Liver (tissue), 9 donors: ENCODE data around the gene C2orf49. TPM values are rescaled to one million over a fixed set of nuclear protein-coding genes. Genes with fewer than 3 reads are reported as not detected.
A peak's percentile ranks its signal among the peaks of the same experiment; 100 is the strongest.

Experiments
- DNase-seq: peaks from one replicate; pipeline ENCODE4 v3.0.0-alpha.2; 2017; ENCODE audit warnings: low spot score
- H3K27ac ChIP-seq, 2 donors: one replicate each; pipeline ENCODE4 v1.7.0; 2013; ENCODE audit warnings: inconsistent platforms in 2 of 2, low read length in 2 of 2, control low read depth in 1 of 2, low read depth in 1 of 2, mild to moderate bottlenecking in 1 of 2
- H3K27me3 ChIP-seq, 4 donors: one replicate each; pipeline versions ENCODE4 v1.6.1 to v1.7.0; 2013; ENCODE audit warnings: low read length in 3 of 4, inconsistent platforms in 1 of 4, mild to moderate bottlenecking in 1 of 4, moderate library complexity in 1 of 4; ENCODE audit not compliant: control insufficient read depth in 4 of 4, insufficient read depth in 4 of 4
- H3K36me3 ChIP-seq, 4 donors: one replicate each; pipeline versions ENCODE4 v1.6.1 to v1.7.0; 2013; ENCODE audit warnings: low read length in 3 of 4, mild to moderate bottlenecking in 3 of 4, low read depth in 1 of 4, moderate library complexity in 1 of 4; ENCODE audit not compliant: control insufficient read depth in 4 of 4, insufficient read depth in 3 of 4
- H3K4me1 ChIP-seq, 4 donors: one replicate each; pipeline versions ENCODE4 v1.6.1 to v1.7.0; 2013; ENCODE audit warnings: low read length in 3 of 4, mild to moderate bottlenecking in 3 of 4, moderate library complexity in 1 of 4; ENCODE audit not compliant: control insufficient read depth in 4 of 4, insufficient read depth in 4 of 4
- H3K4me3 ChIP-seq, 3 donors: one replicate each; pipeline versions ENCODE4 v1.6.1 to v1.7.0; 2013; ENCODE audit warnings: low read length in 3 of 3, control low read depth in 1 of 3, low read depth in 1 of 3, mild to moderate bottlenecking in 1 of 3
- H3K9ac ChIP-seq, 2 donors: one replicate each; pipeline ENCODE4 v1.7.0; 2013; ENCODE audit warnings: low read length in 2 of 2, mild to moderate bottlenecking in 2 of 2, moderate library complexity in 2 of 2, control low read depth in 1 of 2, low read depth in 1 of 2
- H3K9me3 ChIP-seq, 4 donors: one replicate each; pipeline versions ENCODE4 v1.6.1 to v1.7.0; 2013; ENCODE audit warnings: low read length in 3 of 4; ENCODE audit not compliant: control insufficient read depth in 4 of 4
- ATF3 ChIP-seq: IDR thresholded peaks from 2 replicates; pipeline ENCODE4 v1.6.1; 2016; ENCODE audit warnings: antibody characterized with exemption
- CTCF ChIP-seq: fragments of 150-350 bp; IDR thresholded peaks from 2 replicates; pipeline ENCODE4 v1.5.1; 2017; ENCODE audit warnings: improper control_type of control experiment, low read depth, low read length; ENCODE audit not compliant: missing input control
- GABPA ChIP-seq, 2 donors: IDR thresholded peaks in 1 of 2; conservative IDR thresholded peaks in 1 of 2; 2 replicates each; pipeline ENCODE4 v1.6.1; 2016; ENCODE audit warnings: antibody characterized with exemption in 2 of 2, mild to moderate bottlenecking in 1 of 2, moderate library complexity in 1 of 2
- HNF4A ChIP-seq, 2 donors: conservative IDR thresholded peaks; 2 replicates each; pipeline ENCODE4 v1.6.1; 2016; ENCODE audit warnings: antibody characterized with exemption in 2 of 2, mild to moderate bottlenecking in 2 of 2
- JUND ChIP-seq, 2 donors: IDR thresholded peaks; 2 replicates each; pipeline ENCODE4 v1.6.1; 2016; ENCODE audit warnings: antibody characterized with exemption in 2 of 2
- RAD21 ChIP-seq, 2 donors: IDR thresholded peaks; 2 replicates each; pipeline ENCODE4 v1.6.1; 2016; ENCODE audit warnings: antibody characterized with exemption in 2 of 2, mild to moderate bottlenecking in 2 of 2
- REST ChIP-seq: IDR thresholded peaks from 2 replicates; pipeline ENCODE4 v1.6.1; 2016; ENCODE audit warnings: antibody characterized with exemption, mild to moderate bottlenecking
- RXRA ChIP-seq, 2 donors: IDR thresholded peaks; 2 replicates each; pipeline ENCODE4 v1.6.1; 2017 to 2018; ENCODE audit warnings: antibody characterized with exemption in 2 of 2, mild to moderate bottlenecking in 1 of 2
- TAF1 ChIP-seq: conservative IDR thresholded peaks from 2 replicates; pipeline ENCODE4 v1.6.1; 2016; ENCODE audit warnings: antibody characterized with exemption, mild to moderate bottlenecking
- YY1 ChIP-seq: IDR thresholded peaks from 2 replicates; pipeline ENCODE4 v1.6.1; 2016; ENCODE audit warnings: antibody characterized with exemption, mild to moderate bottlenecking
- WGBS: extraction: QIAGEN DNeasy Blood & Tissue Kit; methylation state at CpG from one replicate; pipeline ENCODE4 v1.1.7; 2013; 5-methylcytosine and 5-hydroxymethylcytosine counted together
- polyA plus RNA-seq, 2 donors: library from polyadenylated mRNA; stranded (reverse) in 1 of 2; unstranded in 1 of 2; fragments of 200-250 nt in 1 of 2; fragments of >200 nt in 1 of 2; fragmentation: Nextera tagmentation in 1 of 2; extraction: Ambion mirVana in 1 of 2; gene quantifications; one replicate each; pipeline versions ENCODE4 v1.2.1 to v1.2.3, GENCODE V29; 2013 to 2015
- total RNA-seq, 2 donors: library from RNA; depleted of rRNA; stranded (reverse); fragments of >200 nt; gene quantifications; one replicate each; pipeline ENCODE4 v1.2.3, GENCODE V29; 2014
- donor health status: healthy.
- donor health status: healthy.
- donor health status: healthy.
- donor health status: healthy.
- donor health status: healthy.

The C2orf49 gene
- total and polyA plus RNA-seq, 4 donors: 3.3 to 8.2 (median 8.1) TPM

GRCh38 chr2:105369777-105370690 is 32.7 kb downstream of the C2orf49 start:
- H3K27ac ChIP-seq: no peak overlapping the region

More at GRCh38 chr2:105369777-105370690, 32.7 kb downstream of the C2orf49 start:
- Histone ChIP-seq H3K36me3 (no peaks in the 10 kb centered on the region), H3K4me1 (peaks cover 0 to 7% (median 0%) of the 10 kb centered on the region in 4 donors), H3K27me3 (no peaks in the 10 kb centered on the region), H3K9ac (no peak overlapping the region), H3K4me3 (no peak overlapping the region), H3K9me3 (no peaks in the 10 kb centered on the region)
- DNase-seq: peak; percentile 84
- TF ChIP-seq CTCF: peak; percentile 97
- no peak for TF ChIP-seq ATF3
- TF ChIP-seq HNF4A (conservative IDR thresholded peaks at IDR 0.05): peak in 1 of 2 donors; percentile 14
- no peak for TF ChIP-seq REST
- no peak for TF ChIP-seq TAF1
- TF ChIP-seq RXRA (IDR thresholded peaks at IDR 0.05): peak; percentile 22 to 25
- TF ChIP-seq YY1: peak; percentile 54
- no peak for TF ChIP-seq JUND (IDR thresholded peaks at IDR 0.05)
- no peak for TF ChIP-seq GABPA (IDR thresholded peaks at IDR 0.05 in 1 of 2, conservative IDR thresholded peaks at IDR 0.05 in 1 of 2)
- TF ChIP-seq RAD21 (IDR thresholded peaks at IDR 0.05): peak; percentile 97 to 98
- WGBS: 43% methylated on average over 30 of the region's 30 CpGs
